ENCODE measurements around the gene GALM.

DNA sequence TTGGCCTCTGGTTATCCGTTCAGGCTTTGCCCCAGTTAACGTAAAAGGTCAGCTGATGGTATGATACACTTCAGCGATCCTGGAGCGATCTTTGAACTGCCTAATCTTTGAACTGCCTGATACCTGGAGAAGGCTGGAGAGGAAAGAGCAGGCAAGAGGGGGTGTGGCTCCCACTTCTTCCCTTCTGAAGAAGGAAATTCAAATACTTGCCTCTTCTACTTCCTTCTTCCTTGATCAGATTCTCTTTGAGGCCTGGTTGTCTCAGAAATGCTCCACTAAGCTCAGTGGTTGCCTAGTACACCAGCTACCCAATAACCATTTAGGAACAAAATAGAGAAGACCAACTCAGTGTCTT lies 619 bp downstream of the GALM start:
- no peak for TF ChIP-seq REST (IDR thresholded peaks at IDR 0.05; ENCODE audit: insufficient read depth in 1 of 2, low read depth in 2 of 2, low read length in 2 of 2)
- no peak for TF ChIP-seq SIN3A (IDR thresholded peaks at IDR 0.05; ENCODE audit: borderline replicate concordance, insufficient read depth, low read length)
- TF ChIP-seq POLR2AphosphoS5 (IDR thresholded peaks at IDR 0.05; ENCODE audit: low read depth, low read length), result no peak
- no peak for TF ChIP-seq FOXP2 (optimal IDR thresholded peaks at IDR 0.05; ENCODE audit: borderline replicate concordance, extremely low read depth, extremely low read length, insufficient read depth)

All from PFSK-1 (cell line).